Activated naive CD4-positive, alpha-beta T cell treated with anti-CD3 and anti-CD28 coated beads, Interleukin-2, amount 50 U/mL, for 24 hours (primary cell): Measurements from ENCODE around the gene FNDC1.

Experiments
- H3K27ac Mint-ChIP-seq: one replicate; pipeline ENCODE4 v1.8.0; 2021; ENCODE audit warnings: mild to moderate bottlenecking, mixed read lengths
- H3K27me3 Mint-ChIP-seq: one replicate; pipeline ENCODE4 v1.8.0; 2021; ENCODE audit warnings: mixed read lengths
- H3K36me3 Mint-ChIP-seq: one replicate; pipeline ENCODE4 v1.8.0; 2021; ENCODE audit warnings: mixed read lengths
- H3K4me1 Mint-ChIP-seq: one replicate; pipeline ENCODE4 v1.8.0; 2021; ENCODE audit warnings: mixed read lengths
- H3K4me3 Mint-ChIP-seq: one replicate; pipeline ENCODE4 v1.8.0; 2021; ENCODE audit warnings: mild to moderate bottlenecking, mixed read lengths
- H3K9me3 Mint-ChIP-seq: one replicate; pipeline ENCODE4 v1.8.0; 2021; ENCODE audit warnings: mixed read lengths

The FNDC1 gene

GRCh38 chr6:159176913-159177312, 7.7 kb downstream of the FNDC1 start:
- H3K9me3 Mint-ChIP-seq: no peaks in the 10 kb centered on the region
- H3K36me3 Mint-ChIP-seq: no peaks in the 10 kb centered on the region
- H3K4me1 Mint-ChIP-seq: peaks cover 10% of the 10 kb centered on the region
- H3K4me3 Mint-ChIP-seq: no peak overlapping the region
- H3K27me3 Mint-ChIP-seq: peaks cover 26% of the 10 kb centered on the region
- H3K27ac Mint-ChIP-seq: no peak overlapping the region

GRCh38 chr6:159178847-159179246, 9.6 kb downstream of the FNDC1 start:
- Mint-ChIP-seq H3K27ac (no peak overlapping the region), H3K4me1 (peaks cover 16% of the 10 kb centered on the region), H3K9me3 (no peaks in the 10 kb centered on the region), H3K4me3 (no peak overlapping the region), H3K27me3 (peaks cover 12% of the 10 kb centered on the region), H3K36me3 (no peaks in the 10 kb centered on the region)

GRCh38 chr6:159180001-159180400, 10.8 kb downstream of the FNDC1 start:
- no peak overlapping the region for H3K4me3 Mint-ChIP-seq
- H3K36me3 Mint-ChIP-seq: no peaks in the 10 kb centered on the region
- peaks cover 11% of the 10 kb centered on the region for H3K4me1 Mint-ChIP-seq
- no peak overlapping the region for H3K27ac Mint-ChIP-seq
- H3K27me3 Mint-ChIP-seq: peaks cover 7% of the 10 kb centered on the region
- no peaks in the 10 kb centered on the region for H3K9me3 Mint-ChIP-seq

- Mint-ChIP-seq H3K27ac (no peak overlapping the region), H3K9me3 (no peaks in the 10 kb centered on the region), H3K27me3 (peaks cover 1% of the 10 kb centered on the region), H3K4me1 (peaks cover 11% of the 10 kb centered on the region), H3K36me3 (no peaks in the 10 kb centered on the region), H3K4me3 (no peak overlapping the region)
Observed at GRCh38 chr6:159181914-159182313, 12.7 kb downstream of the FNDC1 start.

GRCh38 chr6:159184559-159184958, 15.4 kb downstream of the FNDC1 start:
- H3K9me3 Mint-ChIP-seq: no peaks in the 10 kb centered on the region

GRCh38 chr6:159190460-159190859, 21.3 kb downstream of the FNDC1 start:
- peaks cover 1% of the 10 kb centered on the region for H3K27me3 Mint-ChIP-seq
- H3K4me1 Mint-ChIP-seq: no peaks in the 10 kb centered on the region
- H3K36me3 Mint-ChIP-seq: no peaks in the 10 kb centered on the region
- no peaks in the 10 kb centered on the region for H3K9me3 Mint-ChIP-seq
- H3K4me3 Mint-ChIP-seq: no peak overlapping the region
- H3K27ac Mint-ChIP-seq: no peak overlapping the region

More at GRCh38 chr6:159184559-159184958, 15.4 kb downstream of the FNDC1 start:
- Mint-ChIP-seq H3K36me3 (no peaks in the 10 kb centered on the region), H3K4me1 (peaks cover 11% of the 10 kb centered on the region), H3K27me3 (peaks cover 1% of the 10 kb centered on the region), H3K4me3 (no peak overlapping the region), H3K27ac (no peak overlapping the region)

- Mint-ChIP-seq H3K27me3 (peaks cover 2% of the 10 kb centered on the region), H3K4me3 (no peak overlapping the region), H3K27ac (no peak overlapping the region), H3K4me1 (no peaks in the 10 kb centered on the region), H3K36me3 (no peaks in the 10 kb centered on the region), H3K9me3 (no peaks in the 10 kb centered on the region)
Observed at GRCh38 chr6:159193923-159194322, 24.7 kb downstream of the FNDC1 start.

GRCh38 chr6:159194421-159194820, 25.2 kb downstream of the FNDC1 start:
- no peak overlapping the region for H3K4me3 Mint-ChIP-seq
- H3K36me3 Mint-ChIP-seq: no peaks in the 10 kb centered on the region
- H3K4me1 Mint-ChIP-seq: no peaks in the 10 kb centered on the region
- H3K9me3 Mint-ChIP-seq: no peaks in the 10 kb centered on the region
- peaks cover 2% of the 10 kb centered on the region for H3K27me3 Mint-ChIP-seq
- no peak overlapping the region for H3K27ac Mint-ChIP-seq

- H3K27me3 Mint-ChIP-seq: peaks cover 5% of the 10 kb centered on the region
- no peaks in the 10 kb centered on the region for H3K9me3 Mint-ChIP-seq
- no peaks in the 10 kb centered on the region for H3K4me1 Mint-ChIP-seq
- H3K27ac Mint-ChIP-seq: no peak overlapping the region
- H3K36me3 Mint-ChIP-seq: no peaks in the 10 kb centered on the region
- H3K4me3 Mint-ChIP-seq: no peak overlapping the region
Observed at GRCh38 chr6:159196430-159196975, 27.3 kb downstream of the FNDC1 start.

GRCh38 chr6:159197251-159197650, 28.1 kb downstream of the FNDC1 start:
- no peaks in the 10 kb centered on the region for H3K4me1 Mint-ChIP-seq
- H3K4me3 Mint-ChIP-seq: no peak overlapping the region
- peaks cover 5% of the 10 kb centered on the region for H3K27me3 Mint-ChIP-seq
- no peak overlapping the region for H3K27ac Mint-ChIP-seq
- H3K36me3 Mint-ChIP-seq: no peaks in the 10 kb centered on the region
- H3K9me3 Mint-ChIP-seq: no peaks in the 10 kb centered on the region

GRCh38 chr6:159201336-159201735, 32.1 kb downstream of the FNDC1 start:
- Mint-ChIP-seq H3K4me1 (no peaks in the 10 kb centered on the region), H3K27ac (no peak overlapping the region), H3K36me3 (no peaks in the 10 kb centered on the region), H3K4me3 (no peak overlapping the region), H3K9me3 (no peaks in the 10 kb centered on the region), H3K27me3 (peaks cover 5% of the 10 kb centered on the region)

GRCh38 chr6:159203304-159204005, 34.3 kb downstream of the FNDC1 start:
- Mint-ChIP-seq H3K36me3 (no peaks in the 10 kb centered on the region), H3K27me3 (peaks cover 2% of the 10 kb centered on the region), H3K9me3 (no peaks in the 10 kb centered on the region), H3K4me1 (no peaks in the 10 kb centered on the region), H3K4me3 (no peak overlapping the region), H3K27ac (no peak overlapping the region)

- Mint-ChIP-seq H3K4me3 (no peak overlapping the region), H3K4me1 (no peaks in the 10 kb centered on the region), H3K27ac (no peak overlapping the region)
Observed at GRCh38 chr6:159204605-159205004, 35.4 kb downstream of the FNDC1 start.

GRCh38 chr6:159212028-159212427, 42.8 kb downstream of the FNDC1 start:
- Mint-ChIP-seq H3K9me3 (no peaks in the 10 kb centered on the region), H3K4me3 (no peak overlapping the region), H3K4me1 (no peaks in the 10 kb centered on the region), H3K27ac (no peak overlapping the region), H3K36me3 (no peaks in the 10 kb centered on the region), H3K27me3 (no peaks in the 10 kb centered on the region)

More at GRCh38 chr6:159204605-159205004, 35.4 kb downstream of the FNDC1 start:
- Mint-ChIP-seq H3K27me3 (peaks cover 2% of the 10 kb centered on the region), H3K9me3 (no peaks in the 10 kb centered on the region), H3K36me3 (no peaks in the 10 kb centered on the region)

GRCh38 chr6:159212525-159213280, 43.5 kb downstream of the FNDC1 start:
- no peaks in the 10 kb centered on the region for H3K27me3 Mint-ChIP-seq
- no peaks in the 10 kb centered on the region for H3K36me3 Mint-ChIP-seq
- H3K9me3 Mint-ChIP-seq: no peaks in the 10 kb centered on the region
- no peaks in the 10 kb centered on the region for H3K4me1 Mint-ChIP-seq
- H3K27ac Mint-ChIP-seq: no peak overlapping the region
- H3K4me3 Mint-ChIP-seq: no peak overlapping the region

- no peaks in the 10 kb centered on the region for H3K4me1 Mint-ChIP-seq
- H3K27ac Mint-ChIP-seq: no peak overlapping the region
- peaks cover under 1% of the 10 kb centered on the region for H3K27me3 Mint-ChIP-seq
- no peaks in the 10 kb centered on the region for H3K9me3 Mint-ChIP-seq
- no peaks in the 10 kb centered on the region for H3K36me3 Mint-ChIP-seq
- no peak overlapping the region for H3K4me3 Mint-ChIP-seq
Observed at GRCh38 chr6:159213405-159213804, 44.2 kb downstream of the FNDC1 start.
